Neural progenitor cell (in vitro differentiated cells): ENCODE data around the gene STT3A. TPM values are rescaled to one million over a fixed set of nuclear protein-coding genes. Genes with fewer than 3 reads are reported as not detected.
A peak's percentile ranks its signal among the peaks of the same experiment; 100 is the strongest.

Source experiments
- DNase-seq: peaks from one replicate; pipeline ENCODE4 v3.0.0-alpha.2; 2016; ENCODE audit warnings: low spot score
- H2AFZ ChIP-seq: fragments of 200-600 bp; sonication (generic); replicated peaks from 2 replicates; pipeline ENCODE4 v1.6.1; 2016; ENCODE audit warnings: antibody characterized with exemption
- H3F3A ChIP-seq: fragments of 200-600 bp; sonication (generic); 2 replicates; pipeline ENCODE4 v1.6.1; 2016; ENCODE audit warnings: antibody characterized with exemption, low read depth
- H3K27ac ChIP-seq: fragments of 200-600 bp; sonication (generic); 2 replicates; pipeline ENCODE4 v1.5.1; 2016; ENCODE audit warnings: mild to moderate bottlenecking
- H3K27me3 ChIP-seq: fragments of 200-600 bp; sonication (generic); 2 replicates; pipeline ENCODE4 v1.6.1; 2016; ENCODE audit warnings: mild to moderate bottlenecking, moderate library complexity
- H3K36me3 ChIP-seq: fragments of 200-600 bp; sonication (generic); 2 replicates; pipeline ENCODE4 v1.5.1; 2016
- H3K4me1 ChIP-seq: fragments of 200-600 bp; sonication (generic); 2 replicates; pipeline ENCODE4 v1.6.1; 2016; ENCODE audit warnings: mixed run types
- H3K4me2 ChIP-seq: fragments of 200-600 bp; sonication (generic); 2 replicates; pipeline ENCODE4 v1.6.1; 2016
- H3K4me3 ChIP-seq: fragments of 200-600 bp; sonication (generic); 2 replicates; pipeline ENCODE4 v1.5.1; 2016
- H3K79me2 ChIP-seq: fragments of 200-600 bp; sonication (generic); 2 replicates; pipeline ENCODE4 v1.6.1; 2016; ENCODE audit warnings: low read depth
- H3K9ac ChIP-seq: fragments of 200-600 bp; sonication (generic); 2 replicates; pipeline ENCODE4 v1.6.1; 2016
- H3K9me3 ChIP-seq: fragments of 200-600 bp; sonication (generic); 2 replicates; pipeline ENCODE4 v1.5.1; 2016; ENCODE audit warnings: low read depth
- H4K20me1 ChIP-seq: fragments of 200-600 bp; sonication (generic); 2 replicates; pipeline ENCODE4 v1.6.1; 2016; ENCODE audit warnings: low read depth
- H3K27ac Mint-ChIP-seq: 3 replicates; pipeline ENCODE4 v1.8.0; 2021; ENCODE audit warnings: mixed read lengths
- H3K27me3 Mint-ChIP-seq: 2 replicates; pipeline ENCODE4 v1.8.0; 2022; ENCODE audit warnings: low read depth, mild to moderate bottlenecking, inconsistent platforms, moderate library complexity, mixed read lengths; ENCODE audit not compliant: insufficient read depth
- H3K36me3 Mint-ChIP-seq: 3 replicates; pipeline ENCODE4 v1.8.0; 2021; ENCODE audit warnings: mixed read lengths
- H3K4me1 Mint-ChIP-seq: 3 replicates; pipeline ENCODE4 v1.8.0; 2021; ENCODE audit warnings: mixed read lengths
- H3K4me3 Mint-ChIP-seq: 3 replicates; pipeline ENCODE4 v1.8.0; 2021; ENCODE audit warnings: mild to moderate bottlenecking, moderate library complexity, mixed read lengths
- H3K9me3 Mint-ChIP-seq: 3 replicates; pipeline ENCODE4 v1.8.0; 2020; ENCODE audit warnings: mixed read lengths
- EZH2 ChIP-seq: fragments of 200-600 bp; sonication (generic); IDR thresholded peaks from 2 replicates; pipeline ENCODE4 v1.6.1; 2017; ENCODE audit warnings: antibody characterized with exemption, mild to moderate bottlenecking, moderate library complexity
- EZH2phosphoT487 ChIP-seq: fragments of 200-600 bp; sonication (generic); IDR thresholded peaks from 2 replicates; pipeline ENCODE4 v1.6.1; 2017; ENCODE audit warnings: antibody characterized with exemption
- total RNA-seq: library from RNA; depleted of rRNA; stranded (reverse); fragments of >200 nt; gene quantifications from 2 replicates; pipeline ENCODE4 v1.2.3, GENCODE V29; 2015; ENCODE audit warnings: low replicate concordance
- TF ChIP-seq, protein P1 (sequence below): fragments of 200-600 bp; sonication (generic); IDR thresholded peaks from 2 replicates; pipeline ENCODE4 v1.5.1; 2017; ENCODE audit warnings: antibody characterized with exemption, mild to moderate bottlenecking

Gene STT3A
- total RNA-seq, 1 donor from 2014 or later = 111 TPM

DNA sequence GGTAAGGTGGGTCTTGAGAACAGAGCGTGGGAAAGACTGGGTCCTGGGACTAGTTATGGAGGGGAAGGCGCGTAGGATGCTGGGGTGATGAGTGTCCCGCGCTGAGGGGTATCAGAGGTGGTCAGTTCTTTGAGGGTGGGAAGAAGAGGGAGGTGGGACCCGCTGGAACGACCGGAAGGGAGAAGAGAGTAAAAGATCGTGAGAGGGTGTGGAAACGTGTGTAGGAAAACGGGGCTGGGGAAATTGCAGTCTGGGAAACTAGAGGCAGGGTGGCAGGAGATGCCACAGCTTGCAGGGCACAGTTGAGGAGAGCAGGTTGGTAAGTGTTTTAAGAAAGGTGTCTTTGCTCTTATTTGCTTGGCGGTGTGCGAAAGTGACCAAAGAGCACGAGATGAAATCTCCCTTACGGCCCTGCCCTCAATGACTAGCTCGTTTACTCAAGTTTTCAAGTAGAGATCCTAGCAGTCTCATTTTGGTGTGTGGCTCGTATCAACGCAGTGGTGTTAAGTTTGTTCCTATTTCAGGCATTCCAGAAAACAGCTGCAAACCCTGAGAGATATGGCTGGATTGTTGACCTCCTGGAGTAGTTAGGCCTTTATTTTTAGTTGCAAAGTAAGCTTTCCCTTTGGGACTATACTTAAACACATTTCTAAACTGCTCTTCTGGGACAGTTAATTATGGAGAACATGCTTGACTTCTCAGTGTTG lies 615 bp downstream of the STT3A start:
- H3K79me2 ChIP-seq = peaks cover 72% of the 10 kb centered on the region
- no peak for DNase-seq
- peak overlapping the region; percentile 92 for H2AFZ ChIP-seq

DNA sequence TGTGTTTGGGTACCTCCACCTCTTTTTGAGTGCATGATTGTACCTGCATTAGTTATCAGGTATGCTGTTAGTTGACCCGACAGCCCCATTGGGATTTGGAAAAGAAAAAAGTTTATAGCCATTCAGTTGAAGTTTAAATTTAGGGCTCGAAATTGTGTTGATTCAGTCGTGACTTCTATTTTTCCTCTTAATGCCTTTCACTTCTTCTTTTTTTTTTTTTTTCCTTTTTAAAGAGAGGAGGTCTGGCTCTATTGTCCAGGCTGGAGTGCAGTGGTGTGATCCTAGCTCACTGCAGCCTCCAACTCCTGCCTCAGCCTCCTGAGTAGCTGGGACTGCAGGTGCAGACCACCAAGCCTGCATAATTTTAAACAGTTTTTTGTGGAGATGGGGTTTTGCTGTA lies 2.3 kb downstream of the STT3A start:
- Mint-ChIP-seq H3K4me3 (no peak overlapping the region), H3K27ac (no peak overlapping the region), H3K9me3 (no peaks in the 10 kb centered on the region), H3K36me3 (peaks cover 9% of the 10 kb centered on the region), H3K4me1 (peaks cover 25% of the 10 kb centered on the region), H3K27me3 (peaks cover 2% of the 10 kb centered on the region)
- no peak overlapping the region for H3K9ac ChIP-seq
- peaks cover 6% of the 10 kb centered on the region for H3K36me3 ChIP-seq
- H3F3A ChIP-seq = no peaks in the 10 kb centered on the region
- H3K27me3 ChIP-seq = no peaks in the 10 kb centered on the region
- no peak overlapping the region for H3K4me3 ChIP-seq
- no peak overlapping the region for H2AFZ ChIP-seq
- peaks cover 14% of the 10 kb centered on the region for H4K20me1 ChIP-seq
- H3K4me2 ChIP-seq = no peak overlapping the region
- TF ChIP-seq EZH2phosphoT487 = no peak
- TF ChIP-seq EZH2 = no peak
- TF ChIP-seq, protein P1, sequence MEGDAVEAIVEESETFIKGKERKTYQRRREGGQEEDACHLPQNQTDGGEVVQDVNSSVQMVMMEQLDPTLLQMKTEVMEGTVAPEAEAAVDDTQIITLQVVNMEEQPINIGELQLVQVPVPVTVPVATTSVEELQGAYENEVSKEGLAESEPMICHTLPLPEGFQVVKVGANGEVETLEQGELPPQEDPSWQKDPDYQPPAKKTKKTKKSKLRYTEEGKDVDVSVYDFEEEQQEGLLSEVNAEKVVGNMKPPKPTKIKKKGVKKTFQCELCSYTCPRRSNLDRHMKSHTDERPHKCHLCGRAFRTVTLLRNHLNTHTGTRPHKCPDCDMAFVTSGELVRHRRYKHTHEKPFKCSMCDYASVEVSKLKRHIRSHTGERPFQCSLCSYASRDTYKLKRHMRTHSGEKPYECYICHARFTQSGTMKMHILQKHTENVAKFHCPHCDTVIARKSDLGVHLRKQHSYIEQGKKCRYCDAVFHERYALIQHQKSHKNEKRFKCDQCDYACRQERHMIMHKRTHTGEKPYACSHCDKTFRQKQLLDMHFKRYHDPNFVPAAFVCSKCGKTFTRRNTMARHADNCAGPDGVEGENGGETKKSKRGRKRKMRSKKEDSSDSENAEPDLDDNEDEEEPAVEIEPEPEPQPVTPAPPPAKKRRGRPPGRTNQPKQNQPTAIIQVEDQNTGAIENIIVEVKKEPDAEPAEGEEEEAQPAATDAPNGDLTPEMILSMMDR = no peak
- no peak for DNase-seq
- peaks cover 74% of the 10 kb centered on the region for H3K79me2 ChIP-seq
- H3K9me3 ChIP-seq = no peaks in the 10 kb centered on the region
- H3K27ac ChIP-seq = no peak overlapping the region
- peaks cover 5% of the 10 kb centered on the region for H3K4me1 ChIP-seq

More for the DNA sequence above, 615 bp downstream of the STT3A start:
- H3K36me3 ChIP-seq = peaks cover 6% of the 10 kb centered on the region
- H3K4me1 ChIP-seq = peaks cover 11% of the 10 kb centered on the region
- H3K9ac ChIP-seq = peak overlapping the region; percentile 73
- peaks cover 28% of the 10 kb centered on the region for H3K4me1 Mint-ChIP-seq
- no peaks in the 10 kb centered on the region for H3F3A ChIP-seq
- peak overlapping the region; percentile 92 for H3K4me3 ChIP-seq
- peaks cover 14% of the 10 kb centered on the region for H4K20me1 ChIP-seq
- peak overlapping the region; percentile 94 for H3K4me2 ChIP-seq
- H3K9me3 ChIP-seq = no peaks in the 10 kb centered on the region
- no peaks in the 10 kb centered on the region for H3K9me3 Mint-ChIP-seq
- H3K36me3 Mint-ChIP-seq = peaks cover 7% of the 10 kb centered on the region
- H3K27ac Mint-ChIP-seq = peak overlapping the region; percentile 32
- no peaks in the 10 kb centered on the region for H3K27me3 ChIP-seq
- no peak for TF ChIP-seq EZH2phosphoT487
- TF ChIP-seq, protein P1 = no peak
- no peak overlapping the region for H3K27ac ChIP-seq
- peaks cover 2% of the 10 kb centered on the region for H3K27me3 Mint-ChIP-seq
- H3K4me3 Mint-ChIP-seq = peak overlapping the region; percentile 97

DNA sequence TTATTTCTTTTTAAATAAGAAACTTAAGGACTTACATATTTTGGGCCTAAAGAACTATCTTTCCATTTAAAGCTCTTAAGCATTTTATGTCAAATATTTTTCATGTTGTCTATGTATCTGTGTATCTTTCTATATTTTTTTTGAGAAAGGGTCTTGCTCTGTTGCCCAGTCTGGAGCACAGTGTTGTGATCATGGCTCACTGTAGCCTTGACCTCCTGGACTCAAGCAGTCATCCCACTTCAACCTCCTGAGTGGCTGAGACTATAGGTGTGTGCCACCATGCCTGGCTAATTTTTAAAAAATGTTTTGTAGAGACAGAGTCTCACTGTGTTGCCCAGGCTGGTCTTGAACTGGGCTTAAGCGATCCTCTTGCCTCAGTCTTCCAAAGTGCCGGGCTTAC lies 8.0 kb downstream of the STT3A start:
- Histone ChIP-seq H3K27me3 (no peaks in the 10 kb centered on the region), H2AFZ (no peak overlapping the region), H3F3A (no peaks in the 10 kb centered on the region), H3K4me3 (no peak overlapping the region), H3K79me2 (peaks cover 33% of the 10 kb centered on the region), H3K4me1 (no peaks in the 10 kb centered on the region), H4K20me1 (peaks cover 8% of the 10 kb centered on the region), H3K36me3 (peaks cover 17% of the 10 kb centered on the region), H3K27ac (no peak overlapping the region), H3K9ac (no peak overlapping the region), H3K4me2 (no peak overlapping the region), H3K9me3 (no peaks in the 10 kb centered on the region)
- no peak for TF ChIP-seq EZH2
- TF ChIP-seq, protein P1 = no peak
- no peak for TF ChIP-seq EZH2phosphoT487
- H3K9me3 Mint-ChIP-seq = no peaks in the 10 kb centered on the region
- no peaks in the 10 kb centered on the region for H3K27me3 Mint-ChIP-seq
- peaks cover 23% of the 10 kb centered on the region for H3K36me3 Mint-ChIP-seq
- no peak overlapping the region for H3K27ac Mint-ChIP-seq
- no peaks in the 10 kb centered on the region for H3K4me1 Mint-ChIP-seq
- DNase-seq = no peak
- H3K4me3 Mint-ChIP-seq = no peak overlapping the region
